Keratinocyte (primary cell): ENCODE results near the gene TPM4. TPM values are rescaled to one million over a fixed set of nuclear protein-coding genes. Genes with fewer than 3 reads are reported as not detected.

Experiments used
- DNase-seq: peaks from one replicate; pipeline ENCODE4 v3.0.0-alpha.2; 2011; ENCODE audit warnings: low read depth, missing footprints, low spot score
- FAIRE-seq: peaks from 2 replicates; lab custom pipeline; 2011; peaks lifted over from hg19 to GRCh38; lab: Jason Lieb, UNC
- H2AFZ ChIP-seq: 2 replicates; pipeline ENCODE4 v1.6.0; 2012; ENCODE audit warnings: low read length, control low read depth, inconsistent platforms; ENCODE audit not compliant: control insufficient read depth
- H3K27ac ChIP-seq: 2 replicates; pipeline ENCODE4 v1.5.1; 2011; ENCODE audit warnings: low read length; ENCODE audit not compliant: control insufficient read depth, insufficient read depth
- H3K27me3 ChIP-seq: 3 replicates; pipeline ENCODE4 v1.6.0; 2011; ENCODE audit warnings: low read length; ENCODE audit not compliant: control insufficient read depth, insufficient read depth; ENCODE audit errors: extremely low read depth
- H3K36me3 ChIP-seq, 2 experiments: 2 replicates in 1 of 2; 3 replicates in 1 of 2; pipeline ENCODE4 v1.5.1; 2011; ENCODE audit warnings: low read length in 2 of 2, mild to moderate bottlenecking in 1 of 2; ENCODE audit not compliant: control insufficient read depth in 2 of 2, insufficient read depth in 2 of 2; ENCODE audit errors: extremely low read depth in 1 of 2
- H3K4me1 ChIP-seq: 3 replicates; pipeline ENCODE4 v1.5.1; 2011; ENCODE audit warnings: low read length; ENCODE audit not compliant: control insufficient read depth, insufficient read depth; ENCODE audit errors: extremely low read depth
- H3K4me2 ChIP-seq: 3 replicates; pipeline ENCODE4 v1.6.0; 2011; ENCODE audit warnings: low read depth, low read length; ENCODE audit not compliant: control insufficient read depth, insufficient read depth; ENCODE audit errors: extremely low read depth
- H3K4me3 ChIP-seq, 3 experiments: fragments of 200-600 bp in 1 of 3; sonication (generic) in 1 of 3; 2 replicates in 2 of 3; 3 replicates in 1 of 3; pipeline ENCODE4 v1.5.1; 2011 to 2016; ENCODE audit warnings: low read length in 3 of 3, mild to moderate bottlenecking in 3 of 3, control low read depth in 2 of 3, inconsistent platforms in 1 of 3, low read depth in 1 of 3, mixed read lengths in 1 of 3, mixed run types in 1 of 3, moderate library complexity in 1 of 3; ENCODE audit not compliant: control insufficient read depth in 2 of 3, insufficient read depth in 2 of 3; ENCODE audit errors: extremely low read depth in 1 of 3
- H3K79me2 ChIP-seq: 2 replicates; pipeline ENCODE4 v1.6.0; 2012; ENCODE audit warnings: low read length; ENCODE audit not compliant: control insufficient read depth, insufficient read depth
- H3K9ac ChIP-seq: 3 replicates; pipeline ENCODE4 v1.6.0; 2011; ENCODE audit warnings: low read length; ENCODE audit not compliant: control insufficient read depth, insufficient read depth; ENCODE audit errors: extremely low read depth
- H3K9me1 ChIP-seq: 3 replicates; pipeline ENCODE4 v1.6.0; 2011; ENCODE audit warnings: low read length; ENCODE audit not compliant: control insufficient read depth, insufficient read depth; ENCODE audit errors: extremely low read depth
- H3K9me3 ChIP-seq: 2 replicates; pipeline ENCODE4 v1.5.1; 2012; ENCODE audit warnings: low read depth, low read length; ENCODE audit not compliant: control insufficient read depth
- H4K20me1 ChIP-seq: 3 replicates; pipeline ENCODE4 v1.6.0; 2011; ENCODE audit warnings: low read length; ENCODE audit not compliant: control insufficient read depth, insufficient read depth; ENCODE audit errors: extremely low read depth
- CTCF ChIP-seq, 3 experiments: IDR thresholded peaks in 1 of 3; conservative IDR thresholded peaks in 1 of 3; optimal IDR thresholded peaks in 1 of 3; 2 replicates in 2 of 3; 3 replicates in 1 of 3; pipeline versions ENCODE3 to v1.5.1; 2011; ENCODE audit warnings: low read length in 3 of 3, mild to moderate bottlenecking in 3 of 3, moderate library complexity in 2 of 3, control low read depth in 1 of 3, inconsistent platforms in 1 of 3; ENCODE audit not compliant: insufficient read depth in 2 of 3; ENCODE audit errors: extremely low read depth in 1 of 3
- EZH2 ChIP-seq: IDR thresholded peaks from one replicate; pipeline ENCODE4 v1.6.1; 2012; ENCODE audit warnings: inconsistent platforms, mild to moderate bottlenecking, low read length, moderate library complexity
- dilution Hi-C: fragments of 300-500 bp; cut with MboI; formaldehyde crosslinking; loops from one replicate; pipeline ENCODE4 v1.7.0; 2020; ENCODE audit warnings: low sequenced_read_pairs; ENCODE audit not compliant: extremely low pct_ligation_motif_present
- polyA plus RNA-seq, 5 experiments: library from polyadenylated mRNA; depleted of rRNA in 3 of 5; stranded (reverse) in 3 of 5; stranded (forward) in 1 of 5; unstranded in 1 of 5; fragments of >200 nt; gene quantifications; 1 replicate in 1 of 5; 2 replicates in 3 of 5; 3 replicates in 1 of 5; pipeline versions ENCODE4 v1.2.1 to v1.2.3, GENCODE V29; 2011 to 2012; ENCODE audit warnings: missing spikeins in 2 of 5, low read depth in 1 of 5, low replicate concordance in 1 of 5

Gene TPM4
- polyA plus RNA-seq, 1 donor (not counting 4 experiments of a cell fraction or from before 2014, with no cell fraction given): 646 TPM

GRCh38 chr19:16106121-16106520 is 29.8 kb downstream of the TPM4 start:
- TF ChIP-seq EZH2 (no peak), CTCF (optimal IDR thresholded peaks at IDR 0.05 in 1 of 3, IDR thresholded peaks at IDR 0.05 in 1 of 3, conservative IDR thresholded peaks at IDR 0.05 in 1 of 3; ENCODE audit: extremely low read depth in 1 of 3, insufficient read depth in 2 of 3, low read length in 3 of 3) (no peak)
- Histone ChIP-seq H3K79me2 (no peaks in the 10 kb centered on the region), H3K4me3 (no peak overlapping the region), H3K36me3 (peaks cover 0 to 4% of the 10 kb centered on the region in 2 experiments), H3K9me3 (no peaks in the 10 kb centered on the region), H3K4me1 (no peaks in the 10 kb centered on the region), H3K27me3 (no peaks in the 10 kb centered on the region), H3K4me2 (no peak overlapping the region), H3K27ac (no peak overlapping the region), H3K9ac (no peak overlapping the region), H3K9me1 (no peaks in the 10 kb centered on the region), H2AFZ (no peak overlapping the region), H4K20me1 (no peaks in the 10 kb centered on the region)
- no peak for DNase-seq
- no peak for FAIRE-seq
- dilution Hi-C loops: no loop called here

- DNase-seq (peak; percentile 95), FAIRE-seq (no peak)
- peaks cover 45% of the 10 kb centered on the region for H3K79me2 ChIP-seq
- H3K4me1 ChIP-seq: peaks cover 9% of the 10 kb centered on the region
- peak within 1 kb of the TSS; percentile 77 to 99 (median 93) for H3K4me3 ChIP-seq
- H3K9me1 ChIP-seq: no peaks in the 10 kb centered on the region
- peak within 1 kb of the TSS; percentile 91 for H3K4me2 ChIP-seq
- H3K36me3 ChIP-seq: peaks cover 5 to 9% of the 10 kb centered on the region in 2 experiments
- peak within 1 kb of the TSS; percentile 93 for H3K27ac ChIP-seq
- no peak for TF ChIP-seq EZH2
- TF ChIP-seq CTCF (optimal IDR thresholded peaks at IDR 0.05 in 1 of 3, IDR thresholded peaks at IDR 0.05 in 1 of 3, conservative IDR thresholded peaks at IDR 0.05 in 1 of 3; ENCODE audit: extremely low read depth in 1 of 3, insufficient read depth in 2 of 3, low read length in 3 of 3): peak; percentile 68 to 95 (median 90)
- dilution Hi-C loops: no loop called here
- peak within 1 kb of the TSS; percentile 93 for H3K9ac ChIP-seq
- H2AFZ ChIP-seq: peak within 1 kb of the TSS; percentile 94
- H3K9me3 ChIP-seq: no peaks in the 10 kb centered on the region
- H3K27me3 ChIP-seq: no peaks in the 10 kb centered on the region
- no peaks in the 10 kb centered on the region for H4K20me1 ChIP-seq
Observed at GRCh38 chr19:16111160-16111908, 35.0 kb downstream of the TPM4 start, which contains the start of gene RAB8A. Gene RAB8A, plus strand, starts transcription at chr19:16111889. Its CDS starts 13 bp downstream, at chr19:16111902.
